Tibial artery (tissue), 4 donors: Measurements from ENCODE around the gene MGST1.

ENCODE experiments used
- DNase-seq, 2 donors: peaks; one replicate each; pipeline ENCODE4 v3.0.0-alpha.2; 2019
- H3K27ac ChIP-seq, 2 donors: fragments of 200-600 bp; sonication (generic) in 1 of 2; 1 replicate in 1 of 2; 2 replicates in 1 of 2; pipeline ENCODE4 v1.5.1; 2018 to 2019; ENCODE audit warnings: mild to moderate bottlenecking in 1 of 2
- H3K27me3 ChIP-seq, 2 donors: fragments of 200-600 bp; sonication (generic) in 1 of 2; one replicate each; pipeline versions ENCODE4 v1.5.1 to v1.6.0; 2016 to 2019
- H3K36me3 ChIP-seq, 3 donors: fragments of 200-600 bp; sonication (generic) in 2 of 3; one replicate each; pipeline ENCODE4 v1.5.1; 2016 to 2019; ENCODE audit warnings: mild to moderate bottlenecking in 2 of 3
- H3K4me1 ChIP-seq, 4 donors: fragments of 200-600 bp; sonication (generic) in 2 of 4; 1 replicate in 3 of 4; 2 replicates in 1 of 4; pipeline ENCODE4 v1.5.1; 2016 to 2019
- H3K4me3 ChIP-seq, 2 donors: fragments of 200-600 bp; sonication (generic) in 1 of 2; 1 replicate in 1 of 2; 2 replicates in 1 of 2; pipeline ENCODE4 v1.5.1; 2018 to 2019; ENCODE audit warnings: mild to moderate bottlenecking in 2 of 2
- H3K9me3 ChIP-seq, 3 donors: fragments of 200-600 bp; sonication (generic) in 1 of 3; one replicate each; pipeline ENCODE4 v1.5.1; 2016 to 2019
- CTCF ChIP-seq, 2 experiments: fragments of 200-600 bp in 1 of 2; fragments of 450-650 bp in 1 of 2; IDR thresholded peaks; one replicate each; pipeline ENCODE4 v1.5.1; 2017 to 2019; ENCODE audit warnings: antibody characterized with exemption in 2 of 2, mild to moderate bottlenecking in 1 of 2, moderate library complexity in 1 of 2
- intact Hi-C: fragments of 100-400 bp; cut with DNase I; formaldehyde crosslinking; loops from one replicate; pipeline ENCODE4 v1.15.0; 2023; ENCODE audit warnings: low total_unique reads

The MGST1 gene

GRCh38 chr12:16325426-16325825 is 22.0 kb upstream of the MGST1 start:
- TF ChIP-seq CTCF (IDR thresholded peaks at IDR 0.05) = no peak
- no peaks in the 10 kb centered on the region for H3K27me3 ChIP-seq
- H3K27ac ChIP-seq = no peak overlapping the region
- no peaks in the 10 kb centered on the region for H3K4me1 ChIP-seq
- H3K4me3 ChIP-seq = no peak overlapping the region
- H3K9me3 ChIP-seq = peaks cover 0 to 11% (median 6%) of the 10 kb centered on the region in 3 donors
- no peaks in the 10 kb centered on the region for H3K36me3 ChIP-seq
- DNase-seq = no peak
- intact Hi-C loops = no loop called here

- Histone ChIP-seq H3K9me3 (peaks cover 0 to 11% (median 6%) of the 10 kb centered on the region in 3 donors), H3K4me3 (no peak overlapping the region), H3K4me1 (no peaks in the 10 kb centered on the region), H3K27ac (no peak overlapping the region), H3K36me3 (no peaks in the 10 kb centered on the region), H3K27me3 (no peaks in the 10 kb centered on the region)
- intact Hi-C loops = no loop called here
- no peak for TF ChIP-seq CTCF (IDR thresholded peaks at IDR 0.05)
- DNase-seq = no peak
Observed at GRCh38 chr12:16327963-16328362, 19.5 kb upstream of the MGST1 start.

GRCh38 chr12:16329594-16329993 is 17.9 kb upstream of the MGST1 start:
- DNase-seq = no peak
- Histone ChIP-seq H3K4me3 (no peak overlapping the region), H3K36me3 (no peaks in the 10 kb centered on the region), H3K27ac (no peak overlapping the region), H3K9me3 (peaks cover 0 to 11% (median 6%) of the 10 kb centered on the region in 3 donors), H3K4me1 (no peaks in the 10 kb centered on the region), H3K27me3 (no peaks in the 10 kb centered on the region)
- intact Hi-C loops = no loop called here
- no peak for TF ChIP-seq CTCF (IDR thresholded peaks at IDR 0.05)

GRCh38 chr12:16330560-16330959 is 16.9 kb upstream of the MGST1 start:
- no peak for TF ChIP-seq CTCF (IDR thresholded peaks at IDR 0.05)
- Histone ChIP-seq H3K4me1 (no peaks in the 10 kb centered on the region), H3K27ac (no peak overlapping the region), H3K27me3 (no peaks in the 10 kb centered on the region), H3K36me3 (no peaks in the 10 kb centered on the region), H3K9me3 (peaks cover 0 to 11% (median 6%) of the 10 kb centered on the region in 3 donors), H3K4me3 (no peak overlapping the region)
- intact Hi-C loops = no loop called here
- DNase-seq = no peak

GRCh38 chr12:16331998-16332397 is 15.4 kb upstream of the MGST1 start:
- Histone ChIP-seq H3K4me3 (no peak overlapping the region), H3K36me3 (no peaks in the 10 kb centered on the region), H3K27ac (no peak overlapping the region), H3K9me3 (peaks cover 0 to 11% (median 6%) of the 10 kb centered on the region in 3 donors), H3K4me1 (no peaks in the 10 kb centered on the region), H3K27me3 (no peaks in the 10 kb centered on the region)
- no peak for DNase-seq
- intact Hi-C loops = no loop called here
- no peak for TF ChIP-seq CTCF (IDR thresholded peaks at IDR 0.05)

GRCh38 chr12:16335838-16336237 is 11.6 kb upstream of the MGST1 start:
- H3K4me1 ChIP-seq = no peaks in the 10 kb centered on the region
- intact Hi-C loops = no loop called here
- H3K27me3 ChIP-seq = no peaks in the 10 kb centered on the region
- no peak overlapping the region for H3K4me3 ChIP-seq
- no peaks in the 10 kb centered on the region for H3K36me3 ChIP-seq
- no peak for TF ChIP-seq CTCF (IDR thresholded peaks at IDR 0.05)
- DNase-seq = no peak
- no peak overlapping the region for H3K27ac ChIP-seq
- H3K9me3 ChIP-seq = no peaks in the 10 kb centered on the region
